K562 (cell line): ENCODE data around the gene CS. TPM values are rescaled to one million over a fixed set of nuclear protein-coding genes. Genes with fewer than 3 reads are reported as not detected.

Source experiments
- CREBBP ChIP-seq: IDR thresholded peaks from one replicate; pipeline ENCODE4 v1.6.1; 2012; ENCODE audit warnings: low read depth, mild to moderate bottlenecking, control low read depth, inconsistent platforms, low read length
- DACH1 ChIP-seq: fragments of 450-650 bp; IDR thresholded peaks from 2 replicates; pipeline ENCODE4 v1.6.1; 2018; ENCODE audit not compliant: partially characterized antibody
- ETV1 ChIP-seq: fragments of 450-650 bp; conservative IDR thresholded peaks from 2 replicates; pipeline ENCODE4 v1.6.1; 2016; ENCODE audit warnings: missing genetic modification characterization, control low read depth, low read depth, missing compliant biosample characterization
- HMG20A ChIP-seq: fragments of 450-650 bp; formaldehyde crosslinking; conservative IDR thresholded peaks from 2 replicates; pipeline ENCODE4 v1.4.0; 2020; ENCODE audit warnings: mild to moderate bottlenecking, mixed read lengths
- HNRNPUL1 ChIP-seq: fragments of 200-400 bp; formaldehyde crosslinking; IDR thresholded peaks from 2 replicates; pipeline ENCODE4 v1.6.1; 2017; ENCODE audit warnings: low read length
- JUN ChIP-seq, 2 experiments: sonication (generic) in 1 of 2; formaldehyde crosslinking in 1 of 2; IDR thresholded peaks; 2 replicates each; pipeline versions ENCODE4 v1.6.1 to v1.8.0; 2012 to 2022; ENCODE audit warnings: borderline replicate concordance in 2 of 2, mild to moderate bottlenecking in 2 of 2, improper control_type of control experiment in 1 of 2, low read depth in 1 of 2, low read length in 1 of 2, missing genetic modification reagents in 1 of 2
- KAT2B ChIP-seq: IDR thresholded peaks from one replicate; pipeline ENCODE4 v1.6.1; 2012; ENCODE audit warnings: low read depth, mild to moderate bottlenecking, control low read depth, inconsistent platforms, low read length, moderate library complexity
- KHSRP ChIP-seq: fragments of 450-650 bp; IDR thresholded peaks from 2 replicates; pipeline ENCODE4 v1.6.1; 2017
- MECOM ChIP-seq: fragments of 250-450 bp; sonication (Bioruptor Pico); IDR thresholded peaks from 2 replicates; pipeline ENCODE4 v1.8.0; 2022; ENCODE audit warnings: inconsistent platforms
- MXD1 ChIP-seq: fragments of 250-450 bp; sonication (Bioruptor Pico); IDR thresholded peaks from 2 replicates; pipeline ENCODE4 v1.8.0; 2021; ENCODE audit warnings: borderline replicate concordance, mild to moderate bottlenecking, moderate library complexity; ENCODE audit not compliant: poor library complexity, severe bottlenecking
- NFRKB ChIP-seq: fragments of 450-650 bp; IDR thresholded peaks from 2 replicates; pipeline ENCODE4 v1.6.1; 2016; ENCODE audit warnings: low read depth
- PCBP1 ChIP-seq: fragments of 200-400 bp; formaldehyde crosslinking; IDR thresholded peaks from 2 replicates; pipeline ENCODE4 v1.6.1; 2018; ENCODE audit warnings: mild to moderate bottlenecking, low read depth, low read length; ENCODE audit not compliant: poor library complexity, severe bottlenecking
- PHB ChIP-seq: fragments of 250-450 bp; sonication (Bioruptor Pico); IDR thresholded peaks from 2 replicates; pipeline ENCODE4 v1.5.0; 2021
- POLR3G ChIP-seq: IDR thresholded peaks from 2 replicates; pipeline ENCODE4 v1.6.1; 2011; ENCODE audit not compliant: insufficient read length, insufficient replicate concordance; ENCODE audit errors: extremely low read depth
- RFX7 ChIP-seq: fragments of 250-450 bp; sonication (Bioruptor Pico); IDR thresholded peaks from 2 replicates; pipeline ENCODE4 v1.5.1; 2021; ENCODE audit warnings: mild to moderate bottlenecking
- SMAD1 ChIP-seq: fragments of 150-350 bp; IDR thresholded peaks from 2 replicates; pipeline ENCODE4 v1.6.1; 2014; ENCODE audit warnings: low read length, low read depth; ENCODE audit not compliant: partially characterized antibody
- TEAD2 ChIP-seq: fragments of 450-650 bp; IDR thresholded peaks from 2 replicates; pipeline ENCODE4 v1.6.1; 2016; ENCODE audit warnings: missing genetic modification characterization, control low read depth, missing compliant biosample characterization
- XRCC3 ChIP-seq: fragments of 450-650 bp; IDR thresholded peaks from 2 replicates; pipeline ENCODE4 v1.6.1; 2017; ENCODE audit warnings: mild to moderate bottlenecking, moderate library complexity
- ZNF584 ChIP-seq: fragments of 200-800 bp; sonication (Bioruptor generic); IDR thresholded peaks from 2 replicates; pipeline ENCODE4 v1.6.1; 2016; ENCODE audit warnings: low read depth, mild to moderate bottlenecking, missing genetic modification characterization, missing compliant biosample characterization
- ZNF609 ChIP-seq: sonication (generic); formaldehyde crosslinking; IDR thresholded peaks from 2 replicates; pipeline ENCODE4 v1.8.1; 2023; ENCODE audit warnings: missing genetic modification reagents, mild to moderate bottlenecking, borderline replicate concordance
- polyA plus RNA-seq, 8 experiments: library from polyadenylated mRNA; depleted of rRNA in 4 of 8; stranded (reverse) in 5 of 8; unstranded in 3 of 8; fragments of >200 nt; fragmentation: Nextera tagmentation in 2 of 8; fragmentation: Illumina TruSeq in 1 of 8; extraction: Ambion mirVana in 2 of 8; extraction: Trizol in 1 of 8; gene quantifications; 2 replicates each; pipeline versions ENCODE4 v1.2.1 to v1.2.3, GENCODE V29; 2011 to 2014; ENCODE audit warnings: inconsistent platforms in 1 of 8, missing spikeins in 1 of 8
- total RNA-seq, 7 experiments: library from RNA; depleted of rRNA in 6 of 7; stranded (reverse); fragments of >200 nt in 6 of 7; fragmentation: Illumina TruSeq in 2 of 7; extraction: Trizol in 2 of 7; gene quantifications; 2 replicates each; pipeline versions ENCODE4 v1.2.1 to v1.2.3, GENCODE V29; 2011 to 2021; ENCODE audit warnings: low replicate concordance in 1 of 7
- TF ChIP-seq, protein P1 (sequence below): IDR thresholded peaks from 2 replicates; pipeline ENCODE4 v1.6.1; 2011; ENCODE audit not compliant: insufficient read length; ENCODE audit errors: extremely low read depth
- TF ChIP-seq, protein P2 (sequence below): sonication (generic); formaldehyde crosslinking; IDR thresholded peaks from 2 replicates; pipeline ENCODE4 v1.8.0; 2022; ENCODE audit warnings: mild to moderate bottlenecking, missing genetic modification reagents

The CS gene
- total and polyA plus RNA-seq, 9 of the 15 experiments (the other 6 are each of a cell fraction or from before 2014, with no cell fraction given) = 99.9 to 390 (median 149) TPM

DNA sequence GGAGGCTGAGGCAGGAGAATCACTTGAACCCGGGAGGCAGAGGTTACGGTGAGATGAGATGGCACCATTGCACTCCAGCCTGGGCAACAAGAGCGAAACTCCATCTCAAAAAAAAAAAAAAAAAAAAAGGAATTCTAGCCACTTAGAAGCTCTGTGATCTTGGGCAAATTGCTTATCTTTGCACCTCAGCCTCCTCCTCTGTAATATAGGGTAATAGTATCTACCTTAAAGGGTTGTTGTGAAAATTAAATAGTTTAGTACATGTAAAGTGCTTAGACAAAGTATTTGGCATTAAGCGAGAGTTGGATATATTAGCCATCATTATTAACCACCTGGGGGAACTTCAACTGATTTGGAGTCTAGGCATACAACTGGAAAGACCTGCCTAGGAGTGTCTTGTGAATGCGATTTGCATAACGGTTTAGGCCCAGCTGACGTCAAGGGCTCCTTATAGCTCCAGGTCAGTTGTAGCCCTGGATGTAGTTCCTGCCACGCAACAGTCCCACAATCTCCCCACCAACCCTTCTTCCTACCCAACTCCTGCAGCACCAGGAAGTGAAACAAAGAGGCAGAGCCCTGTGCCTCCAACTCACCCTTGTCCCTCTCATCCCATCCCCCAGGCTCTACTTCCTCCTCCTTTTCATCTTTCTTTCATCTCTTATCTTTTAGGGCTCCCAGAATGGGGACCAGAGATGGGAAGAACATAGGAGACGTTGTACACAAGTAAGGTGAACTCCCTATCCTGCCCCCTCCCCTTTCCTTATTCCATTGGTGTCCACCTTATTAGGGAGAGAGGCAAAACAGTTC is 36.4 kb upstream of the CS start (continued):
- TF ChIP-seq, protein P1, sequence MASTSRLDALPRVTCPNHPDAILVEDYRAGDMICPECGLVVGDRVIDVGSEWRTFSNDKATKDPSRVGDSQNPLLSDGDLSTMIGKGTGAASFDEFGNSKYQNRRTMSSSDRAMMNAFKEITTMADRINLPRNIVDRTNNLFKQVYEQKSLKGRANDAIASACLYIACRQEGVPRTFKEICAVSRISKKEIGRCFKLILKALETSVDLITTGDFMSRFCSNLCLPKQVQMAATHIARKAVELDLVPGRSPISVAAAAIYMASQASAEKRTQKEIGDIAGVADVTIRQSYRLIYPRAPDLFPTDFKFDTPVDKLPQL = peak; percentile 64
- peak; percentile 87 for TF ChIP-seq SMAD1
- TF ChIP-seq CREBBP = no peak
- TF ChIP-seq RFX7 (CRISPR knock-in tag) = no peak
- no peak for TF ChIP-seq MXD1 (CRISPR knock-in tag)
- TF ChIP-seq HNRNPUL1 = no peak
- peak; percentile 97 for TF ChIP-seq NFRKB
- TF ChIP-seq ETV1 (tag) = peak; percentile 77
- TF ChIP-seq TEAD2 (tag) = no peak
- TF ChIP-seq DACH1 = peak; percentile 83
- 0 out of 2 replicates have a peak, but pooled peaks have one; percentile 0 for TF ChIP-seq MECOM (CRISPR knock-in tag)
- no peak for TF ChIP-seq HMG20A (CRISPR knock-in tag)
- no peak for TF ChIP-seq PHB (CRISPR knock-in tag)
- no peak for TF ChIP-seq KAT2B
- TF ChIP-seq XRCC3 = no peak
- TF ChIP-seq ZNF609 = no peak
- TF ChIP-seq POLR3G = no peak
- no peak for TF ChIP-seq PCBP1
- peak; percentile 56; the same call in 1 of the 2 replicates for TF ChIP-seq ZNF584 (CRISPR knock-in tag)
- TF ChIP-seq, protein P2, sequence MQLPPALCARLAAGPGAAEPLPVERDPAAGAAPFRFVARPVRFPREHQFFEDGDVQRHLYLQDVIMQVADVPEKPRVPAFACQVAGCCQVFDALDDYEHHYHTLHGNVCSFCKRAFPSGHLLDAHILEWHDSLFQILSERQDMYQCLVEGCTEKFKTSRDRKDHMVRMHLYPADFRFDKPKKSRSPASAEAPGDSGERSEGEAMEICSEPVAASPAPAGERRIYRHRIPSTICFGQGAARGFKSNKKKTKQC (CRISPR knock-in tag) = no peak
- peak; percentile 86 for TF ChIP-seq JUN (IDR thresholded peaks at IDR 0.05; ENCODE audit: borderline replicate concordance, low read depth, low read length)
- peak; percentile 87; the same call in 1 of the 2 replicates for TF ChIP-seq JUN (CRISPR knock-in tag; IDR thresholded peaks at IDR 0.05; ENCODE audit: borderline replicate concordance)
- TF ChIP-seq KHSRP = no peak
